DMS53 treated with DMSO at 0.1 percent for 48 hours (cell line): ENCODE measurements around the gene ERICH4.

Source experiments
- DNase-seq: peaks from one replicate; lab custom pipeline; 2025; ENCODE audit not compliant: unreplicated experiment; lab: John Stamatoyannopoulos, UW

Gene ERICH4

GRCh38 chr19:41413947-41414346 lies 29.0 kb upstream of the ERICH4 start:
- no peak for DNase-seq

GRCh38 chr19:41414461-41414860 lies 28.5 kb upstream of the ERICH4 start:
- no peak for DNase-seq

DNA sequence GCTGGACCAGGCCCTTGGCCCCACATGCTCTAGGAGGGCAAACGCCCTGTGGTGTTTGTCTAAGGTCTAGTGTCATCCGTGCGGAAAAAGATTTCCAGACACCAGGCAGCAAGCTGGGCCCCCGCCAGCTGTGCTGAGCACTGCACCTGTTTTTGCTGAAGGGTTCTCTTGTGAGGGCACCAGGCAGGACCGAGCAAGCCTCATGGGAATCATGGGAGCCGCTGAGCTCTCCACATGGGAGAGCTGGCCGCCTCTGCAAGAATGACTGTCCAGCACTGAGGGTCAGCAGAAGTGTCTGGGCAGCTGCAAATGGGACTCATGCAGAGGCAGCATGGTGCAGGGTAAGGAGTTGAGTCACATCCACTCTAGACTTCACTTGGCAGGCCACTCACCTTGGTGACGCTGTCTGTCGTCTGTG lies 27.8 kb upstream of the ERICH4 start:
- DNase-seq = peak; percentile 99

DNA sequence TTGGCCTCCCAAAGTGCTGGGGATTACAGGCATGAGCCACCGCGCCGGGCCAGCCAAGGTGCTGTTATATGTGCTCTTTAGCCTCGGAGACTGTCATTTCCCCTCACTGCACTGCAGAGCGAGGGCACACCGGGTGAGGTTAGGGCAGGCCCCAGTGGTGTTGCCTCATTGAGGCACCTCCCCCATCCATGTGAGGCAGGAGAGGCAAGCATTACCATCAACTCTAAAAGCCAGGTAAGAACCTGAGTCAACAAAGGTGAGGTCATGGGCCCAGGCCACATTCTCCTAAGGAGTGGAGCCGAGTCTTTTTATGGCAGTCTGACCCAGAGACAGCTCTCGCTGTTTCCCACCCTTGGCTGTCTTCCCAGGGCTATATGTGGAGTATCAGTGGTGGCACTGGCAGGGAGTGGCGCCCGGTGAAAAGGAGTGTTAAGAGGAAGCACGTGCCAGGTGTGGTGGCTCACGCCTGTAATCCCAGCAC lies 26.7 kb upstream of the ERICH4 start:
- DNase-seq = peak; percentile 96

- DNase-seq = no peak
Observed at GRCh38 chr19:41420101-41420880, 22.7 kb upstream of the ERICH4 start.

DNA sequence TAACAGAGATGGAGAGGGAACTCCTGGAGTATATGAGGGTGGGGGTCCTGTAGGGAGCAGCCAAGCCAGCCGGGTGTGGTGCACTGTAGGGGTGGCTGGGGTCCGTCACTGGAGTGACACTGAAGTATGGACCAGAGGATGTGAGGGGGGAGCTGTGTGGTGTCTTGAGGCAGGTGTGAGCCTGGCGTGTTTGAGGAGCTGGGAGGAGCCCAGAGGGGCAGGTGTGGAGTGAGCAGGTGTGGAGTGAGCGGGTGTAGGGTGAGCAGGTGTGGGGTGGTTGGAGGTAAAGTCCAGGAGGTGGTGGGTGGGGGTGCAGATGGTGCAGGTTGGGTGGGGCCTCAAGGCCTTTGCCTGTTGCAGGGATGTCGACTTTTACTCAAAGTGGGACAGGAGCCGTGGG lies 21.6 kb upstream of the ERICH4 start:
- DNase-seq = peak; percentile 95

DNA sequence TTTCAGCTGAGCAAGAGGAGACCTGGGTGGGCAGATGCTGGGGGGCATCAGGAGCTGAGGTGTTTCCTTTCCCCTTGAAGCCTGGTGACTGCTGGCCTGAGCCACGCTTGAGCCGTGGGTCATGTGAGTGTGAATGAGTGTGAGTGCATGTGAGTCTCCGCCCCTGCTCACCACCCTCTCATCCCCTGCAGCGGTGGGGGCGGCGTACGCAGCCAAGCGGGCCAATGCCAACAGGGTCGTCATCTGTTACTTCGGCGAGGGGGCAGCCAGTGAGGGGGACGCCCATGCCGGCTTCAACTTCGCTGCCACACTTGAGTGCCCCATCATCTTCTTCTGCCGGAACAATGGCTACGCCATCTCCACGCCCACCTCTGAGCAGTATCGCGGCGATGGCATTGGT lies 21.0 kb upstream of the ERICH4 start:
- no peak for DNase-seq

GRCh38 chr19:41422456-41422855 lies 20.5 kb upstream of the ERICH4 start:
- no peak for DNase-seq

- DNase-seq = no peak
Observed at GRCh38 chr19:41422955-41423354, 20.0 kb upstream of the ERICH4 start.

DNA sequence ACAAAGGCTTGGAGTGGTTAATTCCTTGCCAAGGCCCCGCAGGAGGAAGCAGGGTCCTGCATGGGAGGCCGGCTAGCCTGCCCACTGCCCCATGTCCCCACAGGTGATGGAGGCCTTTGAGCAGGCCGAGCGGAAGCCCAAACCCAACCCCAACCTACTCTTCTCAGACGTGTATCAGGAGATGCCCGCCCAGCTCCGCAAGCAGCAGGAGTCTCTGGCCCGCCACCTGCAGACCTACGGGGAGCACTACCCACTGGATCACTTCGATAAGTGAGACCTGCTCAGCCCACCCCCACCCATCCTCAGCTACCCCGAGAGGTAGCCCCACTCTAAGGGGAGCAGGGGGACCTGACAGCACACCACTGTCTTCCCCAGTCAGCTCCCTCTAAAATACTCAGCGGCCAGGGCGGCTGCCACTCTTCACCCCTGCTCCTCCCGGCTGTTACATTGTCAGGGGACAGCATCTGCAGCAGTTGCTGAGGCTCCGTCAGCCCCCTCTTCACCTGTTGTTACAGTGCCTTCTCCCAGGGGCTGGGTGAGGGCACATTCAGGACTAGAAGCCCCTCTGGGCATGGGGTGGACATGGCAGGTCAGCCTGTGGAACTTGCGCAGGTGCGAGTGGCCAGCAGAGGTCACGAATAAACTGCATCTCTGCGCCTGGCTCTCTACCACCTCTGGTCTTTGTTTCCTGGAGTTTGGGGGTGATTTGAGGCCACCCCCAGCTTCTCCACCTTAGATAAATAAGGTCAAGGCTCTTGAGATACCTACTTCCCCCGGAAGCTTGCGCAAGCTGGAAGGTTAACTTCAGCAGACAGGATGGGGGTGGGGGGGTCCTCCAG lies 18.4 kb upstream of the ERICH4 start:
- DNase-seq = no peak

- no peak for DNase-seq
Observed at GRCh38 chr19:41425174-41426115, 17.5 kb upstream of the ERICH4 start.

DNA sequence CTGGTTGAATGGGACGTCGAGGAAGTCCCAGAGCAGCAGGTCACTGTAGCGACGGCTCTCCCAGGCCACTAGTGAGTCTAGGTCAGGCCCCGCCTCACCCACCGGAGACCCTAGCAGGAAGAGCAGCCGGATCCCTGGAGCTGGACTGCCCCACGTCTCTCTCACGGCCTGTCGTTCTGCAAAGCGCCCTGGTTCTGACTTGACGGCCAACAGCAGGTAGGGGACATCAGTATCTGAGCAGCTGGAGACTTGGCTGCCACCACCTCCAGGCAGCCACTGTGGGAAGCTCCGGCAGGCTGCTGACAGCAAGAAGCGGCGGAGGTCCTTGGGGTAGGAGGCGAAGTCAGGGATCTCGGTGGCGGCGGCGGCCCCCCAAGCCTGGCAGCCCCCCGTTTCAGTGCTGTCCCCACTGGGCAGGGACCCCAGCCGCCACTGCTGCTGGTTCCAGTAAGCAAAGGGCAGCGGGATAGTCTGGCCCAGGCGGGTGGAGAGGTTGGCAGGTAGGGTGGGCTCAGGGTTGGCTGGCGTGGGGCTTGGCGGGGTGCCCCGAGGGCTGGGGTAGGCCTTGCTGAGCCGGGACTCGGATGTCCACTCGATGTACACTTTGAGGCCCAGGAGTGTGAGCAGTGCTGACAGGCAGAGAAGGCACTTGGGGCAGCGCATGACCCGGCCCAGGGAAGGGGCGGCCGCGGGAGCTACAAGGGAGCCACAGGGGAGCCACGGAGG lies 16.7 kb upstream of the ERICH4 start:
- DNase-seq = no peak

DNA sequence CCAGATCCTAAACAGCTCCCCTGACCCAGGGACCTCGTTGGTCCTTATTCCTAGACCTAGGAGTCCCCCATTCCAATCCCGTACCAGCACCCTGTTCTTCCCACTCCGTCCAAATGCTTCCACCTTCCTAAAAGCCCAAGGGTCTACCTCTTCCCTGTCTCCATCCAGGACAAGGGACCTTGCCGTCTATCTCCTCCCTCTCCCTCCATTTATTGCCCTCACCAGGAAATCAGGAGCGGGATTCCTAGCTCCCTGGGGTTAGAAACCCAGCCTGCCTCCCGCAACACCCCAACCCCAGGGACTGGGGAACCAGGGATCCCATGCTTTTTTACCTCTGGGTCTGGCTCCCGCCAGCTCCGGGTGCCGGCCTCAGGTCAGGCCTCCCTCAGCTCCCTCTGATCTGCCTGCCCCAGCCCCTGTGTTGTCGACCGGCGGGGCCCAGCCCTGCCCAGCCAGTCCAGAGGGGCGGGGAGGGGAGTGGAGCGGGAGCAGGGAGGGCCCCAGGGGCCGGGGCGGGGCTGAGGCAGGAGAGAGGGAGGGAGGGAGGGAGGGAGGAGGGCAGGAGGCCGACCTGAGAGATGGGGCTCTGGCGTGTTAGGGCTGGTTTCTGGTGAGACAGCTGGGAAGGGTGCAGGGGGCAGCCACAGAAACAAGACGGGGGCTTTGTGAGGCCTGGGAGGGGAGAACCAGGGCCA lies 15.9 kb upstream of the ERICH4 start, which contains the start of gene B3GNT8:
B3GNT8 (minus strand) TSS at position 423 of the 695 bp plus-strand sequence. CDS start 596 bp downstream, outside the sequence.
- peak; percentile 82 for DNase-seq

- peak; percentile 42 for DNase-seq
Observed at GRCh38 chr19:41427647-41428480, 15.1 kb upstream of the ERICH4 start.

- no peak for DNase-seq
Observed at GRCh38 chr19:41428481-41428859, 14.5 kb upstream of the ERICH4 start.

DNA sequence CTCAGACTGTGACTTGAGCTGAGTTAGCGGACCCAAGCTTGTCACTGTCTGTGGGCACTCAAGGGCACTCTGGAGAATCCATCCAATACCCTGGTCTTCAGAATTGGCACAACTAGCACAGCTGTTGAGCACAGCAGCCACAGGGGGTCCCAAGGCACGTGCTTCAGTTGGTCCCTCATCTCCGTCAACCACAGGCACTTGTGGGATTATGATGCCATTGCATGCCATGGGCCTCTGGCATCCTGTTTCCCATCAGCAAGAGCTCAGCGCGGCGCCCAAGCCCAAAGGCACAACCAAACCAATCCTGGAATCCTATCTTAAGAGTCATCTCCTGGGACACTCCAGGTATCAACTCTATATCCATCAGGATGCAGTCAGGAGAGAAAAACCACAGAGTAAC lies 12.0 kb upstream of the ERICH4 start:
- DNase-seq = no peak

DNA sequence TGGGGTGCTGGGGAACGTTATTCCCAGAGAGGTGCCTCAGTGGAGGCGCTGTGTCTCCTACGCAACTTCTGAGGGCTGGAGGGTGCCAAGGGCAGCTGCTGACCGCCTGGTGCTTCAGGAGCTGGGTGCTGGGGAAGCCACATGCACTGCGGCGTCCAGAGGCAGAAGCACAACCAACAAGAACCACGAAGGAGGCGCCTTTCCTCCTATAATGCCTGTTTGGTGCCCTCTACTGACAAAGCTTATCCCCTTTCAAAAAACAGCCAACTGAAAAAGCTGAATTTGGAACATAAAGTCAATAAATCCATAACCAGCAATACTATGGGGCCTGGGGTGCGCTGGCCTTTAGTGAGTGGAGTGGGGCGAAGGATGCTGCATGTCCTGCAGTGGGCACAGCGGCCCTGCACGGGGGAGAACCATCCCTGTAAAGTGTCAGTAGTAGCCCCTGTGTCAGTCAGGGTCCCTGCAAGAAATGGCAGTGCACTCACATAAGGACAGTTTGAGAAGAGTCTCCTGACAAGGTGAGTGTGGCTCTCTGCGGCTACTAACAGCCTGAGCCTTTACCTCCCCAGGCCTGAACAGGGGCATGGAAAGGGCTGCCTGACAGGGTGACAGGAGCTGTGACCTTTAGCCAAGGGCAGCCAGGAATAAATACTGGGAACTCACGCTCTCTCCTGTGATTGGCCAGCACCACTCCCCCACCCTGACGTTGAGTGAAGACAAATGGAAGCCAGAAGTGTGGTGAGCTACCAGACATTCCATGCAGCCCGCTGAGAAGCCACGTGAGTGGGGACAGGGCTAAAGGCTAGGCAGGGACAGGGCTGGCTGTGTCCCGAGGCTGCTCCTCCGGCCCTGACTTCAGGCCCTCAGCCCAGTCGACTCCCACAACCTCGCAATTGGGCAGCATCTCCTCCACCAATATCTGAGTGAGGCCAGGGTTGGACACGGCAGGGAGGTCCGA lies 11.2 kb upstream of the ERICH4 start:
- DNase-seq = peak; percentile 44

DNA sequence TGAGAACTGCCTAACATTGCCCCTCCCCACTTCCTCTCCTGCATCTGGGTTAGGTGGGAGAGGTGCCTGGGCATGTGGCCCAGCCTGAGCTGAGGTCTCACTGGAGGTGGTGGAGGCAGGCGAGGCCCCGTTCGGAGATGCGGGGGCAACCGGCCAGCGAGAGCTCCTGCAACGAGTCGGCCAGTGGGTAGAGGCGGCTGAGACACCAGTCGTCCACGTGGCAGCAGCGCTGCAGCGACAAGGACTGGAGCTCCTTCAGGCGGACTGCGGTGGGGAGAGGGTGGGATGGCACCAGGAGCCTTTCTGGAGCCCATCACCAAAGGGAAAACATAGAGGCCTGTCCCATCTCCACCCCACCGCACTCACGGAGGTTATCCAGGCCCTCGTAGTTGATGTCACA lies 9.8 kb upstream of the ERICH4 start:
- no peak for DNase-seq
